Measurements from ENCODE around the gene PIK3C2B. TPM values are rescaled to one million over a fixed set of nuclear protein-coding genes. Genes with fewer than 3 reads are reported as not detected.

PIK3C2B gene
- total RNA-seq, 1 experiment from 2014 or later, result 19.1 TPM

DNA sequence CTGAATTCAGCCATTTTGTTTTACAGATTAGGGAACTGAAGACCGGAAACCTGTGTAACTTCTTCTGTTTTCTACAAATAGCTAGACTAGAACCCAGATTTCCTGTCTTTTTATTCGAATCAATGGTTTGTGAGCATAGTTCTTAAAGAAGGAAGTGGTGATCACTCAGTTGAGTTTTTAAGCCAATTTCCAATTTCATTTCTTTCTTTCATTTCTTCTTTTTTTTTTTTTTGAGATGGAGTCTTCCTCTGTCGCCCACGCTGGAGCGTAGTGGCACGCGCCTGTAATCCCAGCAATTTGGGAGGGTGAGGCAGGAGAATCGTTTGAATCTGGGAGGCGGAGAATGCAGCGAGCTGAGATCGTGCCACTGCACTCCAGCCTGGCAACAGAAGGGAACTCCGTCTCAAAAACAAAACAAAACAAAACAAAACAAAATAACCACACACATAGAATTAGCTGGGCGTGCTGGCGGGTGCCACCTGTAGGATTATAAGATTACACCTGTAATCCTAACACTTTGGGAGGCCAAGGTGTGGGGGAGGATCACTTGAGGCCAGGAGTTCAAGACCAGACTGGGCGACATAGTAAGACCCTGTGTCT is 18.6 kb upstream of the PIK3C2B start:
- TF ChIP-seq TCF7L2 (IDR thresholded peaks at IDR 0.05; ENCODE audit: low read depth, low read length), result no peak
- TF ChIP-seq, protein P1, sequence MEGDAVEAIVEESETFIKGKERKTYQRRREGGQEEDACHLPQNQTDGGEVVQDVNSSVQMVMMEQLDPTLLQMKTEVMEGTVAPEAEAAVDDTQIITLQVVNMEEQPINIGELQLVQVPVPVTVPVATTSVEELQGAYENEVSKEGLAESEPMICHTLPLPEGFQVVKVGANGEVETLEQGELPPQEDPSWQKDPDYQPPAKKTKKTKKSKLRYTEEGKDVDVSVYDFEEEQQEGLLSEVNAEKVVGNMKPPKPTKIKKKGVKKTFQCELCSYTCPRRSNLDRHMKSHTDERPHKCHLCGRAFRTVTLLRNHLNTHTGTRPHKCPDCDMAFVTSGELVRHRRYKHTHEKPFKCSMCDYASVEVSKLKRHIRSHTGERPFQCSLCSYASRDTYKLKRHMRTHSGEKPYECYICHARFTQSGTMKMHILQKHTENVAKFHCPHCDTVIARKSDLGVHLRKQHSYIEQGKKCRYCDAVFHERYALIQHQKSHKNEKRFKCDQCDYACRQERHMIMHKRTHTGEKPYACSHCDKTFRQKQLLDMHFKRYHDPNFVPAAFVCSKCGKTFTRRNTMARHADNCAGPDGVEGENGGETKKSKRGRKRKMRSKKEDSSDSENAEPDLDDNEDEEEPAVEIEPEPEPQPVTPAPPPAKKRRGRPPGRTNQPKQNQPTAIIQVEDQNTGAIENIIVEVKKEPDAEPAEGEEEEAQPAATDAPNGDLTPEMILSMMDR (IDR thresholded peaks at IDR 0.05), result no peak
- TF ChIP-seq POLR2AphosphoS5 (IDR thresholded peaks at IDR 0.05; ENCODE audit: low read depth, low read length), result no peak
- TF ChIP-seq, protein P2, sequence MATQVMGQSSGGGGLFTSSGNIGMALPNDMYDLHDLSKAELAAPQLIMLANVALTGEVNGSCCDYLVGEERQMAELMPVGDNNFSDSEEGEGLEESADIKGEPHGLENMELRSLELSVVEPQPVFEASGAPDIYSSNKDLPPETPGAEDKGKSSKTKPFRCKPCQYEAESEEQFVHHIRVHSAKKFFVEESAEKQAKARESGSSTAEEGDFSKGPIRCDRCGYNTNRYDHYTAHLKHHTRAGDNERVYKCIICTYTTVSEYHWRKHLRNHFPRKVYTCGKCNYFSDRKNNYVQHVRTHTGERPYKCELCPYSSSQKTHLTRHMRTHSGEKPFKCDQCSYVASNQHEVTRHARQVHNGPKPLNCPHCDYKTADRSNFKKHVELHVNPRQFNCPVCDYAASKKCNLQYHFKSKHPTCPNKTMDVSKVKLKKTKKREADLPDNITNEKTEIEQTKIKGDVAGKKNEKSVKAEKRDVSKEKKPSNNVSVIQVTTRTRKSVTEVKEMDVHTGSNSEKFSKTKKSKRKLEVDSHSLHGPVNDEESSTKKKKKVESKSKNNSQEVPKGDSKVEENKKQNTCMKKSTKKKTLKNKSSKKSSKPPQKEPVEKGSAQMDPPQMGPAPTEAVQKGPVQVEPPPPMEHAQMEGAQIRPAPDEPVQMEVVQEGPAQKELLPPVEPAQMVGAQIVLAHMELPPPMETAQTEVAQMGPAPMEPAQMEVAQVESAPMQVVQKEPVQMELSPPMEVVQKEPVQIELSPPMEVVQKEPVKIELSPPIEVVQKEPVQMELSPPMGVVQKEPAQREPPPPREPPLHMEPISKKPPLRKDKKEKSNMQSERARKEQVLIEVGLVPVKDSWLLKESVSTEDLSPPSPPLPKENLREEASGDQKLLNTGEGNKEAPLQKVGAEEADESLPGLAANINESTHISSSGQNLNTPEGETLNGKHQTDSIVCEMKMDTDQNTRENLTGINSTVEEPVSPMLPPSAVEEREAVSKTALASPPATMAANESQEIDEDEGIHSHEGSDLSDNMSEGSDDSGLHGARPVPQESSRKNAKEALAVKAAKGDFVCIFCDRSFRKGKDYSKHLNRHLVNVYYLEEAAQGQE (IDR thresholded peaks at IDR 0.05; ENCODE audit: insufficient read depth in 1 of 2, low read depth in 2 of 2, low read length in 1 of 2), result no peak
- TF ChIP-seq SIN3A (IDR thresholded peaks at IDR 0.05; ENCODE audit: borderline replicate concordance, insufficient read depth, low read depth, low read length), result no peak
- no peak overlapping the region for H3K27ac ChIP-seq (ENCODE audit: low read length)
- in situ Hi-C loops (cut with HindIII; ENCODE audit: low pct_unique_long_range_greater_than_20kb, low sequenced_read_pairs), result no loop called here
- ChIA-PET CTCF (interaction anchor here (0.7 kb wide), 1 partner anchor 977 kb away, joined by 3 read pairs; no protein-coding TSS in a partner anchor), POLR2A (no interaction called here)
- DNase-seq (ENCODE audit: low read depth, low spot score) (no peak), ATAC-seq (no peak)
- no peaks in the 10 kb centered on the region for H3K36me3 ChIP-seq (ENCODE audit: control insufficient read depth, insufficient read depth, low read length)
- H3K9me3 ChIP-seq (ENCODE audit: control insufficient read depth, insufficient read depth, low read depth, low read length), result no peaks in the 10 kb centered on the region
- H3K27me3 ChIP-seq (ENCODE audit: control insufficient read depth, insufficient read depth, low read length), result no peaks in the 10 kb centered on the region
- no peak overlapping the region for H3K4me3 ChIP-seq (ENCODE audit: low read depth in 2 of 2, low read length in 2 of 2)
- intact Hi-C loops (cut with micrococcal nuclease; ENCODE audit: unreplicated experiment), result no loop called here
- no peaks in the 10 kb centered on the region for H3K4me1 ChIP-seq (ENCODE audit: control insufficient read depth, insufficient read depth, low read length)
- BruUV-seq (replicated peaks), result no TSS peak

DNA sequence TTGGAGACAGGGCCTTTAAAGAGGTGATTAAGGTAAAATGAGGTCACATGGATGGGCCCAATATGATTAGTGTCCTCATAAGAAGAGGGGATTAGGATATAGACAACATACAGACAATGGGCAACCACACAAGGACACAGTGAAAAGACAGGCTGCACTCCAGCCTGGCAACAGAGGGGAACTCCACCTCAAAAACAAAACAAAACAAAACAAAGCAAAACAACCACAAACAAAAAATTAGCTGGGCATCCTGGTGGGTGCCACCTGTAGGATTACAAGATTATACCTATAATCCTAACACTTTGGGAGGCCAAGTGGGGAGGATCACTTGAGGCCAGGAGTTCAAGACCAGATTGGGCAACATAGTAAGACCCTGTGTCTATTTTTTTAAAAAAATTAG is 16.8 kb upstream of the PIK3C2B start:
- in situ Hi-C loops (cut with HindIII; ENCODE audit: low pct_unique_long_range_greater_than_20kb, low sequenced_read_pairs), result no loop called here
- ATAC-seq, result no peak

More for the DNA sequence above, 16.8 kb upstream of the PIK3C2B start:
- Histone ChIP-seq H3K4me1 (ENCODE audit: control insufficient read depth, insufficient read depth, low read length) (no peaks in the 10 kb centered on the region), H3K9me3 (ENCODE audit: control insufficient read depth, insufficient read depth, low read depth, low read length) (no peaks in the 10 kb centered on the region), H3K27ac (ENCODE audit: low read length) (no peak overlapping the region), H3K27me3 (ENCODE audit: control insufficient read depth, insufficient read depth, low read length) (no peaks in the 10 kb centered on the region), H3K4me3 (ENCODE audit: low read depth in 2 of 2, low read length in 2 of 2) (no peak overlapping the region), H3K36me3 (ENCODE audit: control insufficient read depth, insufficient read depth, low read length) (no peaks in the 10 kb centered on the region)
- ChIA-PET POLR2A (no interaction called here), CTCF (no interaction called here)
- no TSS peak for BruUV-seq (replicated peaks)
- TF ChIP-seq SIN3A (IDR thresholded peaks at IDR 0.05; ENCODE audit: borderline replicate concordance, insufficient read depth, low read depth, low read length), result no peak
- no peak for TF ChIP-seq POLR2AphosphoS5 (IDR thresholded peaks at IDR 0.05; ENCODE audit: low read depth, low read length)
- TF ChIP-seq, protein P1 (IDR thresholded peaks at IDR 0.05), result no peak
- TF ChIP-seq, protein P2 (IDR thresholded peaks at IDR 0.05; ENCODE audit: insufficient read depth in 1 of 2, low read depth in 2 of 2, low read length in 1 of 2), result no peak
- no peak for TF ChIP-seq TCF7L2 (IDR thresholded peaks at IDR 0.05; ENCODE audit: low read depth, low read length)
- DNase-seq (ENCODE audit: low read depth, low spot score), result no peak
- intact Hi-C loops (cut with micrococcal nuclease; ENCODE audit: unreplicated experiment), result no loop called here
